GM21528 (cell line): Measurements from ENCODE around the gene HDGFL2.
"Not testable (repeated sequence)": the region's sequence is repeated elsewhere in the genome, so short reads cannot be mapped to it uniquely, and the experiment has no call there.

Experiments used
- ATAC-seq: cut with Tn5 transposase; IDR thresholded peaks from one replicate; pipeline ENCODE4 v1.9.1; 2021; ENCODE audit warnings: mild to moderate bottlenecking, moderate library complexity; ENCODE audit not compliant: unreplicated experiment, low FRiP score

The HDGFL2 gene

DNA sequence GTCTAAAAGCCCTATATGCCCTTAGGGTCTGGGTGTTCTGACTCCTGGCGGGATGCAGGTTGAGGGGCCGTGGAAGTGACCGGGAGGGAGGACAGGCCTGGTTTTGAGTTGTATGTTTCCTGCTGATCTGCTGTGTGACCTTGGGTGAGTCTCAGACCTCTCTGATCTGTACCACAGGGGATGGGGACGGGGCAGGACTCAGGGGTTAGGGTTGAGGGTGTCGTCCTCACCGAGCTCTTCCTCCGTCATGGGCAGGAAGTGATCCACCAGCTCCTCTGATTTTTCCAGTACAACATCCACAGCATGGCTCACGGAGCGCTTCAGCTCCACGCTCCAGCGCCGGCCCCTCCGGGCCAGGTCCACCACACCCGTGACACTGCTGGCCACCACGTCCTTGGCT, 56.7 kb downstream of the HDGFL2 start:
- no peak for ATAC-seq

GRCh38 chr19:4529924-4530522, 57.9 kb downstream of the HDGFL2 start:
- ATAC-seq, result no peak

DNA sequence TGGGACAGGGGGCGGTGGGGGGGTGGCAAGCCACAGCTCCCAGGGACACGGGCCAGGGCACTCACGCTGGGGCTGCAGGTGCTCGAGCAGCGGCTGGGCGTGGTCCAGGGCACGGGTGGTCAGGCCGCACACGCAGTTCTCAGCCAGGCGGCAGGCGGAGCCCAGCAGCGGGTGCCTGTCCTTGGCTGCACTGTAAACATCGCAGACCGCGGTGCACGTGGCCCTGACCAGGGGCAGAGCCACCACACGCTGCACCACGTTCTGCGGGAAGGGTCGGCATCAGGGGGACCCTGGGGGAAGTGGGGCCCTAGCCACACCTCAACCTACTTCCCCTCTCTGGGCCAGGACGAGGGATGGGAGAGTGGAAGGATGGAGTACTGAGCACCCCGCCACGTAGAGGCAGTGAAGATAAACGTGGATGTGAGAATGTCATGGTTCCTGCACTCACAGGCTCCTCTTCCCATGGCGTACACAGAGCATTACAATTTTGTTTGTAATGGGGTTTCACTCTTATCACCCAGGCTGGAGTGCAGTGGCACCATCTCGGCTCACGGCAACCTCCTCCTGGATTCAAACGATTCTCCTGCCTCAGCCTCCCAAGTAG, 59.6 kb downstream of the HDGFL2 start:
- no peak for ATAC-seq

GRCh38 chr19:4533334-4533733, 61.2 kb downstream of the HDGFL2 start:
- no peak for ATAC-seq

- no peak for ATAC-seq
Measured at GRCh38 chr19:4533835-4534424, 61.8 kb downstream of the HDGFL2 start.

- no peak for ATAC-seq
Measured at GRCh38 chr19:4534836-4535658, 63.0 kb downstream of the HDGFL2 start, which contains the start of gene PLIN5. Gene PLIN5, minus strand, starts transcription at chr19:4535224. Its CDS starts 1,150 bp downstream, at chr19:4534074.

DNA sequence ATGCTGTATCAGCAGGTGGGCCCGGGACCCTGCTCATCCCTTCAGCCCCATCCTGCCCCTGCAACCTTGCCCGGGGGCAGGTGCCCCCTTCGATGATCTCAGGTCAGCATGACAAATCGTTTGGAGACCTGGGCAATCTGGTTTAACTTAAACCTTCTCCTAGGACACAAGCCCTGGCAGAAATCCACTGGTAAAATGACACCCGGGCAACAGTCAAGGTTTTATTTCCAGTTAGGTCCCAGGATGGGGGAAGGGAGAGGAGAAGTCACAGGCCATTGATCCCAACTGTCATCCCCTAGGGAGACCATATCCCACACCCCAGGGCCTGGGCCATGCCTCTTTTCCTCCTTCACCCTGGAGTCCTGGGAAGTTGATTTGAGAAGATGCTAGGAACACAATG, 64.7 kb downstream of the HDGFL2 start:
- no peak for ATAC-seq

DNA sequence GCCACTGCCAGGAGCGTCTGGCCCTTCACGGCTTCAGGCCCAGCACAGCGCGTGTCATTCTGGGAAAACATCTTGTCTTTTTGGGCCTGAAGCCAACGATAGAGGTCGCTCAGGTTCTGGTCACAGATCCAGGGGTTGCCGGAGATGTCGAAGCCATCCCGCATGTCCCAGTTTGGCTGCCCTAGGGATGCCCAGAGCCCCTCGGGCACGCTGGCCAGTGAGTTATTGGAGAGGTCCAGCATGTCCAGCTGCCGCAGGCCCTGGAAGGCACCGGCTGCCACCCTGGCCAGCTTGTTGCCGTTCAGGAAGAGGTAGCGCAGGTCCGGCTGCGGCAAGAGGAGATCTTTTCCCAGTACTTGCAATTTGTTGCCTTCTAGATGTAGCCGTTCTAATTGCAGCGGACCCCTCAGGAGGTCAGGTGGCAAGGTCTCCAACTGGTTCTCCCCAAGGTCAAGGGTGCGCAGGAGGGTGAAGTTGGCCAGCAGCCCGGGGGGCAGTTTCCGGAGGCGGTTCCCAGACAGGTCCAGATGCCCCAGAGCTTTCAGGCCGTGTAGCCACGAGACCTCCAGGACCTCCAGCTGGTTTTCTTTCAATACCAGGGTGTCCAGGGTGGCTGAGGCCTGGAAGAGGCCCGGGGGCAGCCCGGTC, 66.0 kb downstream of the HDGFL2 start:
- no peak for ATAC-seq

DNA sequence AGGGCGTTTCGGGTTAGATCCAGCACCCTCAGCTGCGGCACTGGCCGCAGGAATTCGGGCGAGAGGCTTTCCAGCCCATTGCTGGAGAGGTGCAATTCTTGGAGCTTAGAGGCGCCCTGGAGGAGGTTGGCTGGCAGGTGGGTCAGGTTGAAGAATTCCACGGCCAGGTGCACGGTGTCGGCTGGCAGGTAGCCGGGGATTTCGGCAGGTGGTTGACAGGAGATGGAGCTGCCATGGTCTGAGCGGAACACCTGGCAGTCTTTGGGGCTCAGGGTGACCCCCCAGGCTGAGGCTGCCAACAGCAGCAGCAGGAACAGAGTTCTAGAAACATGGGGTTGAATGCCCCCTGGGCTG, 66.5 kb downstream of the HDGFL2 start:
- ATAC-seq, result no peak

- no peak for ATAC-seq
Measured at GRCh38 chr19:4539169-4539692, 67.1 kb downstream of the HDGFL2 start.

- no peak for ATAC-seq
Measured at GRCh38 chr19:4539693-4540581, 67.8 kb downstream of the HDGFL2 start, which contains the start of gene LRG1. Gene LRG1, minus strand, starts transcription at chr19:4540036. Its CDS starts 23 bp downstream, at chr19:4540013.

- no peak for ATAC-seq
Measured at GRCh38 chr19:4541114-4541805, 69.2 kb downstream of the HDGFL2 start.

DNA sequence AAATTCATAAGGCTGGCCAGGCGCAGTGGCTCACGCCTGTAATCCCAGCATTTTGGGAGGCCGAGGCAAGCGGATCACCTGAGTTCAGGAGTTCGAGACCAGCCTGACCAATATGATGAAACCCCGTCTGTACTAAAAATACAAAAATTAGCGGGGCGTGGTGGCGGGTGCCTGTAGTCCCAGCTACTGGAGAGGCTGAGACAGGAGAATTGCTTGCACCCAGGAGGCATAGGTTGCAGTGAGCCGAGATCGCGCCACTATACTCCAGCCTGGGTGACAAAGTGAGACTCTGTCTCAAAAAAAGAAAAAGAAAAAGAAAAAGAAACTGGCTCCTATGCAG, 69.7 kb downstream of the HDGFL2 start:
- not testable (repeated sequence) for ATAC-seq

- ATAC-seq, result no peak
Measured at GRCh38 chr19:4542896-4543841, 71.1 kb downstream of the HDGFL2 start.

DNA sequence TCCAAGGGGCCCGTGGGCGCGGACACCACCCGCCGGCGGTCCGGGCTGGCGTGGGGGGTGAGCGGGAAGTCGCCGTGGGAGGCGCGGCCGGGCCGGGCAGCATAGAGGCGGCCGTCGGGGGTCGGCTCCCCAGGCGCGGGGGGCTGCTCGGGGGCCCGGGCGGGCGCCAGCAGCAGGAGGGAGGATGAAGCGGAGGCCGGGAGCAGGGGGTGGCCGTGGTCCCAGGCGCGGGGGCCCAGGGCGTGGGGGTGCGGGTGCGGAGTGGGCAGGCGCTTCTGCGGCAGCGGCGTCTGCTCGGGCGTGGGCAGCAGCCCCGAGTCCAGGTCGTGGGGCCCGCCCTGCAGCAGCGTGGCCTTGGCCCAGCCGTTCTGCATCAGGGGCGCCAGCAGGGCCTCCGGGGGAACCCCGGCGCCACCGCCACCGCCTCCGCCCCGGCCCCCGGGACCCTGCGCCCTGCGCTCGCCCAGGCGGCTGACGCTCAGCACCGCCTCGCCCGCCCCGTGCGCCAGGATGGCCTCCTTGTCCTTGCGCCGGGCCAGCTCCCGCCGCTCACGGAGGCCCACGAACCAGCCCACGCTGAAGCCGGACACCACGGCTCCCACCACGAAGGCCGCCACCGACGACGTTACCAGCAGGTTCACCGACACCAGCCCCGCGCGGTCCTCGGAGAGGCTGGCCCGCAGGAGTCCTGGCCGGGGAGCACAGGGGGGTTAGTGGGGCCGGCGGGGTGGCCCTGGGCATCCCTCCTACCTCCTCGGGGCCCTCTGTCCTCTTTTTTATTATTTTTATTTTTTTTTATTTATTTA, 71.9 kb downstream of the HDGFL2 start:
- ATAC-seq, result no peak

- no peak for ATAC-seq
Measured at GRCh38 chr19:4547303-4548237, 75.5 kb downstream of the HDGFL2 start.
